VCaP (cell line): ENCODE data around the gene GIPC2.

Experiments
- H3K27ac ChIP-seq: fragments of 450-650 bp; 2 replicates; pipeline ENCODE4 v1.5.1; 2017
- TF ChIP-seq, protein P1 (sequence below): fragments of 450-650 bp; conservative IDR thresholded peaks from 2 replicates; pipeline ENCODE4 v1.5.1; 2017; ENCODE audit warnings: mild to moderate bottlenecking, moderate library complexity

GIPC2 gene

GRCh38 chr1:78005755-78006154, 40.0 kb upstream of the GIPC2 start:
- H3K27ac ChIP-seq: peak overlapping the region; percentile 60
- TF ChIP-seq, protein P1, sequence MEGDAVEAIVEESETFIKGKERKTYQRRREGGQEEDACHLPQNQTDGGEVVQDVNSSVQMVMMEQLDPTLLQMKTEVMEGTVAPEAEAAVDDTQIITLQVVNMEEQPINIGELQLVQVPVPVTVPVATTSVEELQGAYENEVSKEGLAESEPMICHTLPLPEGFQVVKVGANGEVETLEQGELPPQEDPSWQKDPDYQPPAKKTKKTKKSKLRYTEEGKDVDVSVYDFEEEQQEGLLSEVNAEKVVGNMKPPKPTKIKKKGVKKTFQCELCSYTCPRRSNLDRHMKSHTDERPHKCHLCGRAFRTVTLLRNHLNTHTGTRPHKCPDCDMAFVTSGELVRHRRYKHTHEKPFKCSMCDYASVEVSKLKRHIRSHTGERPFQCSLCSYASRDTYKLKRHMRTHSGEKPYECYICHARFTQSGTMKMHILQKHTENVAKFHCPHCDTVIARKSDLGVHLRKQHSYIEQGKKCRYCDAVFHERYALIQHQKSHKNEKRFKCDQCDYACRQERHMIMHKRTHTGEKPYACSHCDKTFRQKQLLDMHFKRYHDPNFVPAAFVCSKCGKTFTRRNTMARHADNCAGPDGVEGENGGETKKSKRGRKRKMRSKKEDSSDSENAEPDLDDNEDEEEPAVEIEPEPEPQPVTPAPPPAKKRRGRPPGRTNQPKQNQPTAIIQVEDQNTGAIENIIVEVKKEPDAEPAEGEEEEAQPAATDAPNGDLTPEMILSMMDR: no peak

DNA sequence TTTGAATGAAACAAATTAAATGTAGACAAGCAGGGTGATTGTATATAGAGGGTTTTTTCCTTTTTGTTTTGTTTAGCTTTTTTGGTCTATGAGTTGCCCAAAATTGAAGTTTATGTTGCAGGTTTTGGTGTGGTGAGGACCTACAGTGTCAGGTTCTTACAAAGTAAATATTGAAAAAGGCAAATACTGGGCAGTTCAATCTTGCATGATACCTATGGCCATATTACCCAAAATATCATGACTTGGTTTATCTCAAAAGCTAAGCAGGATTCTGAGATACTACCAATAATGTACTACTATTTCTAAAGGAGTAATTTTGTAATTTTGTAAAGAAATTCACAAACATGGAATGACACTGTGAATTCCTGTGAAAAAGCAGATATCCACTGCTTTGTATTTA, 39.2 kb upstream of the GIPC2 start:
- no peak overlapping the region for H3K27ac ChIP-seq
- TF ChIP-seq, protein P1: no peak

DNA sequence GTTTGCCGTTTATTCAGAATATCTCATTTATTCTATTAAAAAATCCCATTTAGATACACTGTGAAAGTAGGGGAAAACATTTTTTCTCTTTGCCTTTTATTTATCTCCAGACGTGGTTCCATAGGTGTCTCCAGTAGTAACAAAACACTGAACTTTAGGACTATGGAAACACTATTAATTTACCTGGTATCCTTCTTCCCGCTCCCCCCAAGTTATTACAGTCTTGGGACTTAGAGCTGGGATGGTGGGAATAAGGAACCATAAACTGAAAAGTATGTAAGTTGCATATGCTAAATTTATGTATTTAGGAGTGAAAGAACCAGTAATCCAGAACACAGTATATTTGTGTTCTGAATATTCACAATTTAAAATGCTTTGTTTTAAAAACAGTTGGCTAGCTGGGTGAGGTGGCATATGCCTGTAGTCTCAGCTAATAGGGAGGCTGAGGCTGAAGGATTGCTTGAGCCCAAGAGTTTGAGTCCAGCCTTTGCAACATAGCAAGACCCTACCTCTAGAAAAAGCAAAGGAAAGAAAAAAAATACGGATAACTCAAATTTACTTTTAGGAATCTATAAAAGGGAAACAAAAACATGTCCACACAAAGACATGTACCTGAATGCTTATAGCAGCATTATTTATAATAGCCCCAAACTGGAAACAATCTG, 38.0 kb upstream of the GIPC2 start:
- H3K27ac ChIP-seq: no peak overlapping the region
- TF ChIP-seq, protein P1: no peak

DNA sequence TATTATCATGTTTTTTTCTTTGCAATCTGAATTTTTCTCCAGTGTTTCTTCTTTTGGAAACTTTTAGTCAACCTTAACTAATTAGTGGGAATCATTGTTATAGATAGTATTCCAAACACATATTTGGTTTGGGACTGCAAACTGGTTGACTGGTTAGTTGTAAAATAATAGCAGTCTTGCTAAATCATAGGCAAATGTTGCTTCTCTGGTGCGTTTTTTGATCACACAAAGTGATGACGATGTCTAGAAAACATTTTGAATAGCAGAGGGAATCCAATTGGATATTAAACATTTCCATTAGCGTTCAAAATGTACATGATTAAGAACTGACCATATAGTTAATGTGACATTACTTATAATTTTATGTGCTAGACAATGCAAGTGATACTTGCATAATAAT, 36.5 kb upstream of the GIPC2 start:
- TF ChIP-seq, protein P1: no peak
- H3K27ac ChIP-seq: no peak overlapping the region

DNA sequence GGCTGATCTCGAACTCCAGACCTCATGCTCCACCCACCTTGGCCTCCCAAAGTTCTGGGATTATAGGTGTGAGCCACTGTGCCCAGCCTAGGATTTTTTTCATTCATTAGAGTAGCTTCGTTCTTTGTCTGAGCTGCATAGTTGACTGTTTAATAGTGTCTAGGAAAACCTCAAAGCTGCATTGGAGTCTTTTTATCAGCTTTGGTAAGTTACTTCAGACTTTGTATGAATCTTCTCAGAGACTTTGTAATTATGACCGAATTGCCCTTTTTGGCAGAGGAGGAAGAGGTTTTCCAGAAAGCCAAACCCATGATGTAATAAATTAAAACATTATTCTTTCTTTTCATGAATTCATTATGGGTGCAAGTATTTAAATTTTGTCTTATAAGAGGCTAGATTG, 35.9 kb upstream of the GIPC2 start:
- TF ChIP-seq, protein P1: no peak
- H3K27ac ChIP-seq: no peak overlapping the region

- TF ChIP-seq, protein P1: no peak
- no peak overlapping the region for H3K27ac ChIP-seq
Measured at GRCh38 chr1:78011050-78011449, 34.7 kb upstream of the GIPC2 start.

DNA sequence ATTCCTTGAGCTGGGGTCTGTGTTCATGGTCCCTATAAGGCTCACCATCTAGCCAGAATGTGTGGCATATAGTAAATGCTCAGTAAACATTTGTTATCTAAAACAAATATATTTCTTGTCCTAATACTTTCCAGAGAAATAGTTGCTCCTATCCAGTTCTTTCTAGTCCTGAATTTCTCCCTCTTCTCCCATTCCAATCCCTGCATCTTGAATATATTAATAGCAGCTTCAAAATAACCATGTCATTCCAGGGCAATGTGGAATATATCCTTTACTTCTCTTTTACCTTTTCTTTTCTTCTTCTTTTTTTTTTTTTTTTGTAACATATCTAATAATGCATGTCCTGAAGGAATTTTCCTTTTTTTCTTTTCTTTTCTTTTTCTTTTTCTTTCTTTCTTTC, 30.6 kb upstream of the GIPC2 start:
- TF ChIP-seq, protein P1: no peak
- no peak overlapping the region for H3K27ac ChIP-seq
